ENCODE measurements around the gene UBLCP1. TPM values are rescaled to one million over a fixed set of nuclear protein-coding genes. Genes with fewer than 3 reads are reported as not detected.

UBLCP1 gene
- total and polyA plus RNA-seq, 2 of the 13 experiments (the other 11 are each of a cell fraction or from before 2014, with no cell fraction given): 6.5 to 12.6 TPM

DNA sequence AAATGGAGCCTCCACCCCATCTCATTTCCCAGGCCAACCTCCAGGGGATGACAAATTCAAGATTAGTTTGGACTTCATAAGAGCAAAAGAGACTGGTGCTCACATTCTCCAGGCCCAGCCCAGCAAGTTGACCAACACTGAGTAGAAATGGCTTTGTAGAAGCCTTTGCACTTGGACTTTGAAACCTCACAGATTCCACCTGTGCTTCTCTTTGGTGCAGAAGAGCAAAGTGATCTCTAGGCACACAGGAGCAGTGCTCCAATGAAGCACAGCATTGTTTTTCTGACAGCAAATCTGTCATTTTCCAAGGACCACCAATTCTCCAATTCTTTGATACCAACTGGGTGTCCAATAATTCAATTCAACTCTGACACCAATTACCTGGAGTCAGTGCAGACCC lies 36.6 kb upstream of the UBLCP1 start (continued):
- TF ChIP-seq HMG20A (CRISPR knock-in tag; IDR thresholded peaks at IDR 0.05; ENCODE audit: borderline replicate concordance): peak; percentile 73; the same call in 1 of the 2 replicates
- TF ChIP-seq MIXL1 (CRISPR knock-in tag; IDR thresholded peaks at IDR 0.05): no peak
- TF ChIP-seq, protein P1, sequence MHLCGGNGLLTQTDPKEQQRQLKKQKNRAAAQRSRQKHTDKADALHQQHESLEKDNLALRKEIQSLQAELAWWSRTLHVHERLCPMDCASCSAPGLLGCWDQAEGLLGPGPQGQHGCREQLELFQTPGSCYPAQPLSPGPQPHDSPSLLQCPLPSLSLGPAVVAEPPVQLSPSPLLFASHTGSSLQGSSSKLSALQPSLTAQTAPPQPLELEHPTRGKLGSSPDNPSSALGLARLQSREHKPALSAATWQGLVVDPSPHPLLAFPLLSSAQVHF (CRISPR knock-in tag; IDR thresholded peaks at IDR 0.05): no peak
- TF ChIP-seq, protein P2, sequence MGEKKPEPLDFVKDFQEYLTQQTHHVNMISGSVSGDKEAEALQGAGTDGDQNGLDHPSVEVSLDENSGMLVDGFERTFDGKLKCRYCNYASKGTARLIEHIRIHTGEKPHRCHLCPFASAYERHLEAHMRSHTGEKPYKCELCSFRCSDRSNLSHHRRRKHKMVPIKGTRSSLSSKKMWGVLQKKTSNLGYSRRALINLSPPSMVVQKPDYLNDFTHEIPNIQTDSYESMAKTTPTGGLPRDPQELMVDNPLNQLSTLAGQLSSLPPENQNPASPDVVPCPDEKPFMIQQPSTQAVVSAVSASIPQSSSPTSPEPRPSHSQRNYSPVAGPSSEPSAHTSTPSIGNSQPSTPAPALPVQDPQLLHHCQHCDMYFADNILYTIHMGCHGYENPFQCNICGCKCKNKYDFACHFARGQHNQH (CRISPR knock-in tag; IDR thresholded peaks at IDR 0.05): 0 out of 2 replicates have a peak, but pooled peaks have one; percentile 25
- TF ChIP-seq, protein P3, sequence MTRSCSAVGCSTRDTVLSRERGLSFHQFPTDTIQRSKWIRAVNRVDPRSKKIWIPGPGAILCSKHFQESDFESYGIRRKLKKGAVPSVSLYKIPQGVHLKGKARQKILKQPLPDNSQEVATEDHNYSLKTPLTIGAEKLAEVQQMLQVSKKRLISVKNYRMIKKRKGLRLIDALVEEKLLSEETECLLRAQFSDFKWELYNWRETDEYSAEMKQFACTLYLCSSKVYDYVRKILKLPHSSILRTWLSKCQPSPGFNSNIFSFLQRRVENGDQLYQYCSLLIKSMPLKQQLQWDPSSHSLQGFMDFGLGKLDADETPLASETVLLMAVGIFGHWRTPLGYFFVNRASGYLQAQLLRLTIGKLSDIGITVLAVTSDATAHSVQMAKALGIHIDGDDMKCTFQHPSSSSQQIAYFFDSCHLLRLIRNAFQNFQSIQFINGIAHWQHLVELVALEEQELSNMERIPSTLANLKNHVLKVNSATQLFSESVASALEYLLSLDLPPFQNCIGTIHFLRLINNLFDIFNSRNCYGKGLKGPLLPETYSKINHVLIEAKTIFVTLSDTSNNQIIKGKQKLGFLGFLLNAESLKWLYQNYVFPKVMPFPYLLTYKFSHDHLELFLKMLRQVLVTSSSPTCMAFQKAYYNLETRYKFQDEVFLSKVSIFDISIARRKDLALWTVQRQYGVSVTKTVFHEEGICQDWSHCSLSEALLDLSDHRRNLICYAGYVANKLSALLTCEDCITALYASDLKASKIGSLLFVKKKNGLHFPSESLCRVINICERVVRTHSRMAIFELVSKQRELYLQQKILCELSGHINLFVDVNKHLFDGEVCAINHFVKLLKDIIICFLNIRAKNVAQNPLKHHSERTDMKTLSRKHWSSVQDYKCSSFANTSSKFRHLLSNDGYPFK (CRISPR knock-in tag; IDR thresholded peaks at IDR 0.05; ENCODE audit: borderline replicate concordance): no peak
- peak; percentile 50; the same call in 1 of the 2 replicates for TF ChIP-seq GATAD2A (CRISPR knock-in tag; IDR thresholded peaks at IDR 0.05)
- TF ChIP-seq GATAD1 (CRISPR knock-in tag; IDR thresholded peaks at IDR 0.05): no peak
- no peak for TF ChIP-seq ZFP36 (IDR thresholded peaks at IDR 0.05; ENCODE audit: borderline replicate concordance, low read depth, low read length, partially characterized antibody)
- TF ChIP-seq GABPA (IDR thresholded peaks at IDR 0.05; ENCODE audit: low read depth, low read length): no peak
- no peak for TF ChIP-seq GABPA (CRISPR knock-in tag; IDR thresholded peaks at IDR 0.05; ENCODE audit: low read depth)
- TF ChIP-seq CENPBD1 (CRISPR knock-in tag; IDR thresholded peaks at IDR 0.05; ENCODE audit: borderline replicate concordance, low read depth): no peak
- no peak for TF ChIP-seq RNF219 (CRISPR knock-in tag; IDR thresholded peaks at IDR 0.05)
- peak; percentile 49 for TF ChIP-seq SAP130 (CRISPR knock-in tag; IDR thresholded peaks at IDR 0.05; ENCODE audit: low read depth)
- TF ChIP-seq, protein P4, sequence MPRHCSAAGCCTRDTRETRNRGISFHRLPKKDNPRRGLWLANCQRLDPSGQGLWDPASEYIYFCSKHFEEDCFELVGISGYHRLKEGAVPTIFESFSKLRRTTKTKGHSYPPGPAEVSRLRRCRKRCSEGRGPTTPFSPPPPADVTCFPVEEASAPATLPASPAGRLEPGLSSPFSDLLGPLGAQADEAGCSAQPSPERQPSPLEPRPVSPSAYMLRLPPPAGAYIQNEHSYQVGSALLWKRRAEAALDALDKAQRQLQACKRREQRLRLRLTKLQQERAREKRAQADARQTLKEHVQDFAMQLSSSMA (CRISPR knock-in tag; IDR thresholded peaks at IDR 0.05): no peak
- TF ChIP-seq ZNF253 (CRISPR knock-in tag; IDR thresholded peaks at IDR 0.05; ENCODE audit: borderline replicate concordance): no peak
- TF ChIP-seq NCOR1 (IDR thresholded peaks at IDR 0.05; ENCODE audit: borderline replicate concordance, low read length): peak; percentile 41; the same call in 1 of the 2 replicates
- TF ChIP-seq ZNF430 (CRISPR knock-in tag; IDR thresholded peaks at IDR 0.05): no peak
- TF ChIP-seq SSRP1 (CRISPR knock-in tag; IDR thresholded peaks at IDR 0.05): no peak
- peak; percentile 23; the same call in 1 of the 2 replicates for TF ChIP-seq SOX5 (CRISPR knock-in tag; IDR thresholded peaks at IDR 0.05; ENCODE audit: borderline replicate concordance)
- TF ChIP-seq ZNF644 (CRISPR knock-in tag; IDR thresholded peaks at IDR 0.05; ENCODE audit: low read depth): peak; percentile 95
- TF ChIP-seq THRA (CRISPR knock-in tag; IDR thresholded peaks at IDR 0.05; ENCODE audit: borderline replicate concordance): 0 out of 2 replicates have a peak, but pooled peaks have one; percentile 13
- peak; percentile 77; the same call in 1 of the 2 replicates for TF ChIP-seq ZNF292 (CRISPR knock-in tag; IDR thresholded peaks at IDR 0.05; ENCODE audit: borderline replicate concordance, low read depth)
